Measurements from ENCODE around the gene IFT80.

GRCh38 chr3:160400030-160400701, 1.1 kb upstream of the IFT80 start:
- no peak for TF ChIP-seq EZH2 (IDR thresholded peaks at IDR 0.05; ENCODE audit: low read length, missing control alignments)
- TF ChIP-seq CTCF (conservative IDR thresholded peaks at IDR 0.05 in 1 of 2, IDR thresholded peaks at IDR 0.05 in 1 of 2; ENCODE audit: low read depth in 1 of 2, low read length in 2 of 2): no peak

Data from fibroblast of lung (primary cell).